Ishikawa (cell line): ENCODE data around the gene PYHIN1.

Experiments used
- CREB1 ChIP-seq: IDR thresholded peaks from 2 replicates; pipeline ENCODE4 v1.6.1; 2012; ENCODE audit warnings: low read depth
- EP300 ChIP-seq: IDR thresholded peaks from 2 replicates; pipeline ENCODE4 v1.6.1; 2012; ENCODE audit warnings: borderline replicate concordance
- FOXM1 ChIP-seq: IDR thresholded peaks from 2 replicates; pipeline ENCODE4 v1.6.1; 2012; ENCODE audit warnings: low read depth, borderline replicate concordance
- NFIC ChIP-seq: IDR thresholded peaks from 2 replicates; pipeline ENCODE4 v1.6.1; 2012
- REST ChIP-seq: IDR thresholded peaks from 2 replicates; pipeline ENCODE4 v1.6.1; 2012; ENCODE audit warnings: low read depth, mild to moderate bottlenecking
- TEAD4 ChIP-seq: IDR thresholded peaks from 2 replicates; pipeline ENCODE4 v1.6.1; 2012
- YY1 ChIP-seq: IDR thresholded peaks from 2 replicates; pipeline ENCODE4 v1.6.1; 2012; ENCODE audit warnings: low read depth
- ZBTB7A ChIP-seq: IDR thresholded peaks from 2 replicates; pipeline ENCODE4 v1.6.1; 2012; ENCODE audit warnings: low read depth

- TF ChIP-seq CREB1 (no peak), YY1 (no peak), REST (no peak), NFIC (no peak), TEAD4 (no peak), EP300 (no peak), ZBTB7A (no peak), FOXM1 (no peak)
Measured at GRCh38 chr1:159009287-159009686, 77.9 kb downstream of the PYHIN1 start.
